ENCODE measurements around the gene CLEC9A.

- TF ChIP-seq ZNF384 (IDR thresholded peaks at IDR 0.05; ENCODE audit: borderline replicate concordance, low read depth, low read length) (no peak), BACH1 (IDR thresholded peaks at IDR 0.05; ENCODE audit: borderline replicate concordance) (no peak), ZBTB33 (IDR thresholded peaks at IDR 0.05) (no peak), JUNB (IDR thresholded peaks at IDR 0.05) (no peak), EGR1 (IDR thresholded peaks at IDR 0.05; ENCODE audit: borderline replicate concordance in 1 of 2, low read depth in 2 of 2, low read length in 2 of 2) (no peak), BRCA1 (IDR thresholded peaks at IDR 0.05; ENCODE audit: low read depth, low read length) (no peak), RELB (IDR thresholded peaks at IDR 0.05; ENCODE audit: low read depth) (no peak), EZH2 (IDR thresholded peaks at IDR 0.05; ENCODE audit: borderline replicate concordance, control insufficient read depth, low read depth, low read length) (no peak), POLR2AphosphoS5 (IDR thresholded peaks at IDR 0.05; ENCODE audit: low read length) (no peak), POLR2A (IDR thresholded peaks at IDR 0.05; ENCODE audit: low read depth, low read length) (no peak), CHD4 (IDR thresholded peaks at IDR 0.05) (no peak), EP300 (IDR thresholded peaks at IDR 0.05; ENCODE audit: borderline replicate concordance in 1 of 2, control insufficient read depth in 1 of 2, low read depth in 2 of 2, low read length in 2 of 2) (no peak)
- TF ChIP-seq, protein P1, sequence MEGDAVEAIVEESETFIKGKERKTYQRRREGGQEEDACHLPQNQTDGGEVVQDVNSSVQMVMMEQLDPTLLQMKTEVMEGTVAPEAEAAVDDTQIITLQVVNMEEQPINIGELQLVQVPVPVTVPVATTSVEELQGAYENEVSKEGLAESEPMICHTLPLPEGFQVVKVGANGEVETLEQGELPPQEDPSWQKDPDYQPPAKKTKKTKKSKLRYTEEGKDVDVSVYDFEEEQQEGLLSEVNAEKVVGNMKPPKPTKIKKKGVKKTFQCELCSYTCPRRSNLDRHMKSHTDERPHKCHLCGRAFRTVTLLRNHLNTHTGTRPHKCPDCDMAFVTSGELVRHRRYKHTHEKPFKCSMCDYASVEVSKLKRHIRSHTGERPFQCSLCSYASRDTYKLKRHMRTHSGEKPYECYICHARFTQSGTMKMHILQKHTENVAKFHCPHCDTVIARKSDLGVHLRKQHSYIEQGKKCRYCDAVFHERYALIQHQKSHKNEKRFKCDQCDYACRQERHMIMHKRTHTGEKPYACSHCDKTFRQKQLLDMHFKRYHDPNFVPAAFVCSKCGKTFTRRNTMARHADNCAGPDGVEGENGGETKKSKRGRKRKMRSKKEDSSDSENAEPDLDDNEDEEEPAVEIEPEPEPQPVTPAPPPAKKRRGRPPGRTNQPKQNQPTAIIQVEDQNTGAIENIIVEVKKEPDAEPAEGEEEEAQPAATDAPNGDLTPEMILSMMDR (IDR thresholded peaks at IDR 0.05 in 2 of 3, conservative IDR thresholded peaks at IDR 0.05 in 1 of 3; ENCODE audit: control insufficient read depth in 2 of 3, extremely low read depth in 1 of 3, insufficient read depth in 1 of 3, low read depth in 3 of 3, low read length in 3 of 3): no peak
- TF ChIP-seq, protein P2, sequence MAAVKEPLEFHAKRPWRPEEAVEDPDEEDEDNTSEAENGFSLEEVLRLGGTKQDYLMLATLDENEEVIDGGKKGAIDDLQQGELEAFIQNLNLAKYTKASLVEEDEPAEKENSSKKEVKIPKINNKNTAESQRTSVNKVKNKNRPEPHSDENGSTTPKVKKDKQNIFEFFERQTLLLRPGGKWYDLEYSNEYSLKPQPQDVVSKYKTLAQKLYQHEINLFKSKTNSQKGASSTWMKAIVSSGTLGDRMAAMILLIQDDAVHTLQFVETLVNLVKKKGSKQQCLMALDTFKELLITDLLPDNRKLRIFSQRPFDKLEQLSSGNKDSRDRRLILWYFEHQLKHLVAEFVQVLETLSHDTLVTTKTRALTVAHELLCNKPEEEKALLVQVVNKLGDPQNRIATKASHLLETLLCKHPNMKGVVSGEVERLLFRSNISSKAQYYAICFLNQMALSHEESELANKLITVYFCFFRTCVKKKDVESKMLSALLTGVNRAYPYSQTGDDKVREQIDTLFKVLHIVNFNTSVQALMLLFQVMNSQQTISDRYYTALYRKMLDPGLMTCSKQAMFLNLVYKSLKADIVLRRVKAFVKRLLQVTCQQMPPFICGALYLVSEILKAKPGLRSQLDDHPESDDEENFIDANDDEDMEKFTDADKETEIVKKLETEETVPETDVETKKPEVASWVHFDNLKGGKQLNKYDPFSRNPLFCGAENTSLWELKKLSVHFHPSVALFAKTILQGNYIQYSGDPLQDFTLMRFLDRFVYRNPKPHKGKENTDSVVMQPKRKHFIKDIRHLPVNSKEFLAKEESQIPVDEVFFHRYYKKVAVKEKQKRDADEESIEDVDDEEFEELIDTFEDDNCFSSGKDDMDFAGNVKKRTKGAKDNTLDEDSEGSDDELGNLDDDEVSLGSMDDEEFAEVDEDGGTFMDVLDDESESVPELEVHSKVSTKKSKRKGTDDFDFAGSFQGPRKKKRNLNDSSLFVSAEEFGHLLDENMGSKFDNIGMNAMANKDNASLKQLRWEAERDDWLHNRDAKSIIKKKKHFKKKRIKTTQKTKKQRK (IDR thresholded peaks at IDR 0.05; ENCODE audit: low read depth, low read length): no peak
These were observed 2.8 kb upstream of the CLEC9A start for GRCh38 chr12:10027721-10028120.

All from GM12878 (cell line).